GM18502 (cell line): ENCODE results near the gene STARD13.

Experiments
- ATAC-seq: cut with Tn5 transposase; IDR thresholded peaks from one replicate; pipeline ENCODE4 v1.9.1; 2021; ENCODE audit warnings: mild to moderate bottlenecking; ENCODE audit not compliant: unreplicated experiment, poor library complexity

The STARD13 gene

DNA sequence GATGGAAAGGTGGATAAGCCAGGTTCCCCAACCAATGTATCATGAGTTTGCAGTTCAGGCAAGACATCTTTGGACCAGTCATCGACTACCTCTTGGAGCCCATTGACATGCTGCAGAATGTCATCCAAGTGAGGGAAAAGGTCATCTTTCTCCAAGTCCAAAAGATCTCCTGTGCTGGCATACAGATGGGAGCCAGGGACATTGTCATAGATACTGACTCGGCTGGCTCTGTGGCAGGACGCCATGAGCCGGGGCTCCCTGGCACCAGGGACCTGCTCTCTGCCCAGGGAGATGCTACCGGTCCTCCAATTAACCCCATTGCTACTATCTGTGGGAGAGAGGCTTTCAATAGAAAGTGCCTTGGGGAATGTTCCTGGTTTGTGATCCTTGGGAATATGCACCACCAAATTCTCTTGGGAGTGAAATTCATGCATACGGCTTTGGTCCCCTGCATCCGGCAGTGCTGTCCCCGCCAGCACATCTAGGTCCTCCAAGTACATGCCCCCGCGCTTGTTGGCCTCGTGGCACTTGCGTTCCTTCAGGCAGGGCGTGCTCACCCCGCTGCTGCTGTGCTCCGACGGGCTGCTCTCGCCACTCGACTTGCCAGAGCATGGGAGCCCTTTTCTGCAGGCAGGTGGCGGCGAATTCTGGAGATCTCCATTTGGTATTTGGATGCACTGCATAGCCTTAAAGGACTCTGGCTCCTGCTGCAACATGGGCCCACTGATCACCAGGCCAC is 156.3 kb downstream of the STARD13 start:
- no peak for ATAC-seq

DNA sequence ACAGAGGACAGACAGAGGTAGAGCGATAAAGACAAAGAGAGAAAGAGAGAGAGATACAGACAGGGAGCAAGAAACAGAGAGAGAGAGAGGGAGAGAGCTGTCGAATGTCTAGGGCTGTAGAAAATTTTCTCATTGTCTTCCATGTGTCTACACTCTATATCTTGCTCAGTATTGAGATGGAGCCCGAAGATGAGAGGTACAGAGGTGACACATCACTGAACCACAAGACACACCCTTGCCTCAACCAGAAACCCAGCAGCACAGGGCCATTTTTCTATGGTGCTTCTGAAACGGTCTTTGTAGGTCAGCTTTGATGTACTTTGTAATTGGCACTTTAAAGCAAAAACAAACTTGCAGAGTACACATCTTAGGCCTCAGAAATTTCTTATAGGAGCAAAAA is 157.4 kb downstream of the STARD13 start:
- ATAC-seq = no peak

DNA sequence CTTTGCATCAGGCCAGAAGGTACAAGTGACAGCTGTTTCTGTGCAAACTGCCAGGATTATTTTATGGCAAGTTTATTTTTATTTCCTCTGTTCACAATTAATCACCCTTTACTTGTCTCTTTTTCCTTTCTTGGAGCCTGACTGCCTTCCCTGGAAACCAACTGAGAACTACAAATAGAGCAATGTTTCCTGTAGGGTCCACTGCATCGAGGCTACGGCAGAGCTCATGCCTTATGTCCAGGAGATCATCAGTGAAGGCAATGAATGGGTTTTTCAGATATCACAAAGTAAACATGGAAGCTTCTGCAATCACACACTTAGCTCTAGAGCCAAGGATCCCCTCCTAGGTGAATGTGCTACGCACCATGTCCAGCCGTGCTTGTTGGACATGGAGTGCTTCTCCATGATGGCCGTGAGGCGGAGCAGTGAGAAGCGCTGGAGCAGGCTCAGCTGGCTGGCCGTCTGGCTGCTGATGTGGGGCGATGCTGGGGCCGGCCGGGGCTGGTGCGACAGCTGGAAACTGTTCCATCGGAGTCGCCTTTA is 158.5 kb downstream of the STARD13 start:
- no peak for ATAC-seq

DNA sequence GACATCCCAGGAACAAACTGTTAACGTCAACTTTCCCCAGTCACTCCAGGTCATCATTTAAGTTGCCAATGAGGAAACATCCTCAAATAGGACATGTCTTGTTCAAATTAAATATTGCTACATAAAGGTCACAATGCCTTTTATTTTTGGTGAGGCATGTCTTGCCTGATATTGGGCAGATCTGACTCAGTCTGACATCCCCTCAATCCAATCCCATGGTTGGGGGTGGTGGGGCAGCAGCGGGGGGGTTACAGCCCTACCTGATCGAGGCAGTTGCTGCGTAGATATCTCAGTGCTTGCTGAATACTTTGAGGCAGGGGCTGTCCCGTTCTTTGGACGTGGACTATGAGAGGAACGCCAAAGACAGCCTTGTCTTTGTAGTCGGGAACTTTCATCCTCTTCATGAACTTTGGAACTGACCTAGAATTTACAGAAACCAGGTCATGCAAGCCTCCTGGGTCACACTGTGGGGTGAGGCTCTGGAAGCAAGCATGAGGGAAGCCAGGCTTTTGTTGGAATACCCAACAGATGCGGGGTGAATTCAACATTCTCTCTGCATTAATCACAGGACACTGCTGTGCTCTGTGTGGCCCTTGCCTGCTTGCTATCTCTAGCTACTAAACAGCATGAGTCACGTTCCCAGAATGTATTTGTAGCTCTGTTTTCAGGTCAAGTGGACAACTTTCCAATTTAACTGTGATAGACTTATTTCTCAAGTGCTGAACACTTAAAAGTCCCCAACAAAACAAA is 159.6 kb downstream of the STARD13 start:
- no peak for ATAC-seq

DNA sequence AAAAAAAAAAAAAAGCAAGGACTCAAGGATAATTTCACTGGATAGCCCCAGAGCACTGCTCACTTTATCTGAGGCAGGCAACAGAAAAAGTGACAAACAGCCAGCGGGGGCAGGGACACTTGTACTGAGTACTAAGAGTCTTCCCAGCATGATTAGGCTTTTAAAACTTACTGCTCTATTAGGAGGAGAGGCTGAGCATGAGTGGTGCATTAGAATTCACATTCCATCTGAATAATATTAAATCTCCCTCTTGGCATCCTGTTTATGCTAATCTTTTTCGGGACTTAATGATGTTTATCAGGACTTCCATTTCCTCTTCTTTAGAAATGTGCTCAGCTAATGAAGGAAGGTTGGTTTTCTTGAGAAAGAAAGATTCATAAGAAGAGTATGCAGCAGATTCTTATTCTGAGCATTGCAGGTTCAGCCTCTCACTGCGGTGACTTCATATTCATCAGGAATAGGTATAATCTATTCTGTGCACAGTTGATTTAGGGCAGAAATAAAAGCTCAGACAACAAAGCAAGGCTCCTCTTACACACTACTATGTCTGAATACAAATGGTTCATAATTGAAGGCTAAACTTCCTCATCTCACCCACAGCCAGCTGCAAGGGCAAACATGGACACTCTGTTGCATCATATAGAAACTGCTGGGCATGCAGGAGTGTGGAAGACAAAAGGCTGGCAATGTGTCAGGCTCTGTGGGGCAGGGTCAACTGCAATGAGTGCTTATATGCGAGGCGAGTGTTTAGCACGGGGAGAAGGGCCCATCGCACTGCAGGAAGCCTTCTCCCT is 162.3 kb downstream of the STARD13 start:
- no peak for ATAC-seq

DNA sequence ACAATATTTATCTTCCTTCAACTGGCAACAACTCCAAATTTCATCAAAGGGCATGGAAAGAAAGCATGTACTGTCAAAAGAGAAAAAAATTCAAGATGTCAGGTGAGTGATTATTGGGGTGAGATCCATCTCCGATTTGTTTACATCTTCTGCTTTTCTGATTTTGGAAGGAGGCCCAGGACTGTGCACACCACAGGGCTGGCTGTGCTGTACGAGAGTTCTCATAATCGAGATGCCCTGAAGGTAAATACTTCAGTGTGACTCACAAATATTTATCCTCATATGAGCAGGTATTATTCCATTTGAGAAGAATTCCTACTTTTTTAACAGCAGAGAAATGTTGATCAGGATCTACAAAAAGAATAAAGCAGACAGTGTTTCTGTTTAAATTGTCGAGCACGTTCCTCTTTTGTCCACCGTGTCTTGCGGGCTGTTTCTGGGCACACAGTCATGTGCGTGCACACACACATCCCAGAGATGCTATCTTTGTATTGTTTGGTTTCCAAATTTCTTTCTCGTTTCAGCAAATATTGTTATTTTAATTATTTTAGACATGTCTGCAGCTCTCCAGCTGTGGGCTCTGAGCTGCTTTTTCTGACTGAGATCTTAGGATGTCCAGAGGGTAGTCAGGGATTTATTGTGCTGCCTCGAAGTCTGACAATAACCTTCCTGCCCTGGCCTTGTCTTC is 165.6 kb downstream of the STARD13 start:
- ATAC-seq = no peak

DNA sequence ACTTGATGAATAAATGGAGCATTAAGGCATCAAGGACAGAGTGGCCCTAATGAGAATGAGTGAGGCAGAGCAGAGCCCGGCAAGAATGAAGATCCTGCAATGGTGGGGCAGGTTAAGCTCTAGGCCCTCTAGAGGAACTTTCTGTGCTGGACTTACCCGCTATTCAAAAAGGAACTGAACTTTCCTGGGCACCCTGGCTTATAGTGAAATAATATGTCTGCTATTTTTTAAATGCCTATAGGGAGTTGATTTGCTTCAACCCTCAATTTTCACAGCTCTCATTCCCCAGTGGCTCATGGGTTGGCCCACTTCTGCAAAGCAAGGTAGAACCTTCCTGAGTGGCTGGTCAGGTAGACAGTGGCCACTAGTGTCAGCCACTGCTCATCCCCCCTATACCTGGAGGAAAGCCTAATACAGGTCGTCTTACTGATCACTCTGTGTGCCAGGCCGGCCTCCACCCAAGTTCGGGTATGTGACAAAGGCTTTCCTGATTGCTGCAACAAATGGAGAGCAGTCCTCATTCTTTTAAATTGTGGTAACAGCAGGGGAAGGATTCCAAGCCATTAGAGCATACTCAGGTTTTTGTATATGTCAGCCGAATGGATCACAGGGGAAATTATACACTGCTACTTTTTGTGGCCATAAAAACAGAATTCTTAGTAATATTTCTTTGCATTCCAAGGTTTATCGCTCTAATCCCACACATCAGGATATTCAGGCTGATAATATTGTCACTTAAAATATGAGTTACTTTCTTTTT is 166.4 kb downstream of the STARD13 start:
- ATAC-seq = no peak

DNA sequence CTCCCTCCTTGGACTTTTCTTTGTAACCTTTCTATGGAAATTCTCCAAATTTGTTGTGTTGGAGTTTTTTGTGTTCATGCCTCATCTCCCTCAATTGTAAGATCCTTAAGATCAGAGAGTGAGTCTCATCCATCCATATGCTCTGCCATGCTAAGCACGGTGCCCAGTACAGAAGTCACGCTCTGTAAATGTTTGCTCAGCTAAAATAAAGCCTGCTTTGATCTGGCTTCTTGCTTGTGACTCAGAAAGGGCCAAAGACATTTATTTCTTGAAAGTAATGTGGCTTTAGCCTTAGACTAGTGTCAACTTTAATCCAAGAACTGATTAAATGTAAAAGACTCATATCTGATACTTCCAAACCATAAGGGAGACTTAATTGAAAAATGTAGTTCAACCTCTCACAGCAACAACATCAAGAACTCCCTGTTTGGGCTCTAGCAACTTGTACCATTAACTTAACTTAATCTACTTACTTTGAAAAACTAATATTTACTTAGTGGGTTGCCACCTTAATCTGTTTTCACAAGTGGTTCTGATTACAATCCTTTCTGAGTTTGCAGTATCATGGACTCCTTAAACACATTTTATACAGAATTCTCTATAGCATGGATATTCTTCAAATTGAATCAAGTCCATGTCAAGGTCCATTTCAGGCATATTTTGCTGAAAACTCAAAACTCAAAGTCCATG is 169.1 kb downstream of the STARD13 start:
- no peak for ATAC-seq

DNA sequence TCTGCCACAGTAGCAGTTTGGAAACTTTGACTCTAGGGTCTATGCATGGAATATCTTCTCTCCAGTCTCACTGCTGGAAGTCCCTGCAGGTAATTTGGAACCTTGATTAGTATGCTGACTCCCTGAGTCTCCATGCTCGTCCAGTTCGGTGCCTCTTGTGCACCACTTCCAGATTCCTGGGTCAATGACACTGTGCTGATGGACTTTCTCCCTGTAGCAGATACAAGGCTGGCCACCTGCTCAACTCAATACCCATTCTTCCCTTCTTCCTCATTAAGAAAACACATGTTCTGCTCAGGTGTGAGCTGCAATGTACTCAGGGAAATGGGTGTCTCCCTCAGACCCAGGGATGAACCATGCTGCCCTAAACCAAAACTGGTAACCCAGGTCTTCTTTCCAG is 170.3 kb downstream of the STARD13 start:
- ATAC-seq = no peak

DNA sequence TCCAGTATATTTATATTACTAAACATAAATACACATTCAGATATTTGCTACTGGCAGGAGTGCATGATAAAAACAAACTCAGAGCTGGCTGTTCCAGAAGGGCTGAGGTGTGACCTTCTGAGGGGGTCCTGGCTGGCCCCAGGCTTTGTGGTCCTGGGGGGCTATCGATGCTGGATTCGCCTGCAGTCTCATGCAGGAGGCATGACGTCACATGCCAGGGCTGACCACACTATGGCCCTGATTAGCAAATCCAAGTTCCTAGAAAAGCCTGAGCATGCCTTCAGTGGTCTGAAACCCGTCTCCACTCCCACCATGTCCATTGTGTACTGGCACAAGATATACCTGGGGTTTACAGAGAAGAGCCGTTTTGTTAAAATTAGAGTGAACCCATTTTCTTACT is 171.4 kb downstream of the STARD13 start:
- no peak for ATAC-seq

DNA sequence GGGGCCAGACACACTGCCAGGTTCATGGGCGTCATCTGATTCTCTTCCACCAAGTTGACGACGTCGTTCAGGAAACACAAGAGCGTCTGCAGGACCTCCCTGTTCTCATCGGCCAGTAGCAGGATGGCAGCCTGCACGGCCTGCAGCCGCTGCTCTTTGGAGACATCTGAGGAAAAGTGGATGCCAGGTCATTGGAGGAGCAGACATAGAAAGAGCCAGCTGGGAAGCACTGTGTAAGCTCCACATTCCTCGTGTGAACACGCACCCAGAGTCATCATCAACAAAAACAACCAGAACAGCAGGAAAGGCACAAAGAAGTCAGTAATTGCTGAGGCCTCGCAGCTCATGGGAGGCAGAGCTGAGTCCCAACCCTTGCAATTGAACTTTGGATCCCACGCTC is 172.8 kb downstream of the STARD13 start:
- no peak for ATAC-seq

DNA sequence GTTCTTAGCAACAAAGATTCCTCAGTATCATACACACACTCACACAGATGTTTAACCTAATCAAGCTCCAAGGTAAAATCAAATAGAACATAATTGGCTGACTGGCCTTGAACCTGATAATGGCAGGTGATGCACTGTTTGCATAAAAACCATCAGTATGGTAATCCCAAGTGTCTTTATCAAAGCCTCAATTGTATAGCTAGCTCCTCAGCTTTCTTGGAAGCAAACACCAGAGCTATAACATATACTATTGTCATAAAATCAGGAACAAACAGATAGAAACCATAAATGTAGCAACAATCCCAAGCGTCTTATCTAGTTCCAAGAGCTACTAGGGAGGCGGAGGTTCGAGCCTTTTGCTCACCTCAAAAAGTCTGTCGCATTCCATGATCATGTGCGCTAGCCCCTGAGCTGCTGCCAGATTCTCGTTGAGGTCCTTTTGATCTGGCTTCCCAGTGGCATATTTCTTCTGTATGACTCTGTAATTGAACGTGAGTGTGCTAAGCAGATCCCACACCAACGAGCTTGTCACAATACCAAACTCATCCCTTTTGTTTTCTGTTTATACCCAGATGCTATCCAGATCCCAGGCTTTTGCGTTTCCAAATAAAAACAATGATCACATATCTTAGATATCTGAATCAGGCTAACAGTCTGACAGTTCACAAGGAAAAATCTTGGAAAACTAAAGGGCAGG is 174.0 kb downstream of the STARD13 start:
- peak; percentile 12 for ATAC-seq

DNA sequence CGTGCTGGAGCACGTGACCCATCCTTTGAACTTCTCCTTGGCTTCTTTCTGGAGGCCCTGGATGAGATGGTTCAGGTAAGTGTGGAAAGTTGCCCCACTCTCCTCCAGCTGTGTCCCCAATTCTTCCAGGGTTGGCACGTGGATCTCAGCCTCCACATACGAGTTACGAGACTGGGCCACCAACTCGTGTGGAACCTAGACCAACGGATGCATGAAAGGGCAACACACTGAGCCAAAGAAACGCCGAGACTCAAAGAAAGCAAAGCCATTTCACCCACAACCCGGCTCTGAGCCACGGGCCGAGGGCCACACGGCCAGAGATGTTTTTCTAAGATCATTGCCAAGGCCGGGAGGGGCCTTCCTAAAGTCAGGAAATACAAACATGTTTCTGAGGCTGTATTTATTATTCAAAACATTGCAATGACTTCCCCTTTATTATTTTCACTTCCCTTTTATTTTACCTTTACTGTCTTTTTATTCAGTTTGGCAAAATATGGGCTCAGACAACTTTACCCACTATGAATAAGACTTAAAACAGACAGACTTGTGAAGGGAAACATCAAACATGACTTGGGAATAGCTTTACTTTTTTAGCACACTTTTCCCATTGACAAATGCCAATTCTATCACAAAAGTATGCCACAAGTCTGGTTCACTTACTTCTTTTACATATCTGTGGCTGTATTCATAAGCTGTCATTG is 174.7 kb downstream of the STARD13 start:
- peak; percentile 47 for ATAC-seq

DNA sequence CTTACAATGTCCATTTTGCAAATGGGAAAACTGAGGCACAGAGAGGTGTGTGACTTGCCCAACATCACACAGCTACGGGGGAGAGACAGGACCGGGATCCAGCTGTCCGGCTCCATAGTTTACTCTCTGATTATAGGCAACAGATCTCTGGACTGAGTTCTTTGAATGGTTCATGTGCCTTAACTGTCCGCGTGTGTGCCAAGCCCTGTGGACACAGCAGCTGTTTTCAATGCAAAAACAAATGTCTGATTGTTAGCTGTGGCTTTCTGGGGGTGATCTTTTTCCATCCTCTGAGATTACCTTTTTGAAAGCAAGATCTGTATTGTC is 175.2 kb downstream of the STARD13 start:
- ATAC-seq = no peak

DNA sequence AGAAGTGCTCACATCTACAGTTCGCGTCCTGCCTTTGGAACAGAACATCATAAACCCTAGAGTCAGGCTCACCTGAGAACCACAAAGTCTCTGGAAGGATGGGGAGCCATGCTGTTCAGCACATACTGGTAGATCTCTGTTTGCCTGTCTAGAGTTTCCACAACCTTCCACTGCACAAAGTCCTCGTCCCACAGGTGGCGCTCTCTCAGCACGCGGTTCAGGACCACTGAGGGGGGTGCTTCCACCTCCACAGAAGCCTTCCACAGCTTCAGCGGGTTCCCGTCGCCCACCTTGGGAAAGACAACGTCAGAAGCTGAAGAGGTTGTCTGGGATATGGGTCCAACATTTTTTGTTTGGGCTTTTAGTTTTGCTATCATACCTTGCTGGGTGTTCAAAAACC is 175.8 kb downstream of the STARD13 start:
- ATAC-seq = peak; percentile 29

DNA sequence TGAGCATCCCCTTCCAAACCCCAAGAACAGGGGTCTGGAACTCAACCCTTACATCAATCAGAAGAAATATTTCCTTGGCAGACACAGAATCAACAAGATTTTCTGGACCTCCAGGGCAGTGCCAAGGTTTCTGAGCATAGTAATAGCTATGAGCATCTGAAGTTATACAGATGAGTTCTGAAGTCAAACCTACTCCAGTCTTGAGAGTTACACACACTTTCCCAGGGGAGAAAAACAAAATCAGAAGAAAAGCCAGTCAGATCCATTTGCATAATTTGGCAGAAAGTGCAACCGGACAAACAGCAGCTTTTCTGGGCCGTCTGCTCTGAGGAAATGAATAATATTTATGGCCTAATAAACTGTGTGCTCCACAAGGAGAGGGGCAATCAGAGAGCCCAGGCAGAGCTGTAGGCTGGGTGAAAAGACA is 176.3 kb downstream of the STARD13 start:
- peak; percentile 32 for ATAC-seq

DNA sequence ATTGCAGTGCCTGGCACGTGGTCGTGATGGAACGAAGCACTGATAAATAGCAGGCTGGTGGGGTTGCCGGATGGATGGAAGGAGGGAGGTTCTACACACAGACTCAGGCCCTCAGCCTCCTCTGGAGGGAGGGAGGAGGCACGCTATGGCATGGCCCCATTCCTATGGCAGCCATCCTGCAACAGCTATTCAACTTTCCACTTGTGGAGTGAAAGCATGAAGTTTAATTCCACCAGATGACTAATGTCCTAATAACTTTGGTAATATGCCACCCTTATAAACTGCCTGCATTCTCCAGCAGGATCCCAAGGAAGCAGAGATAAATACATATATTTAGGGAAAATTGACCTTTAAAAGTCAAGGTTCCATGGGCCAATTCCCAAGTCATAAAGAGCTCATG is 176.9 kb downstream of the STARD13 start:
- no peak for ATAC-seq

DNA sequence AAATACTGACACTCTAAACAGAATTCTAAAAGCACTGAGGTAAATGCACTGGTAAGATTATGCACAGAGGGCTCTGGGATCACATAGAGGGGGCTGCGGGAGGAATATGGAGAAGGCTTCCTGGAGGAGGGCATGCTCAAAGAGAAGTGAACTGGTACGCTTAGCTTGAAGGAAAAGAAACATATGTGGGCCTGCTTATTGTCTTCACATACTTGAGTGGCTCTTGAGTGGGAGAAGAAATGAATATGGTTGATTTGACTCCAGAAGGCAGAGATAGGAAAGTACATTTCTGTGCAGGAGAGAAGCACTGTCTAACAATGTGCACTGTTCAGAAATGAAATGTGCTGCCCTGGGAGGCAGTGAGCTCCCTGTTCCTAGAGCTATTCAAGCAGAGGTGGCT is 178.2 kb downstream of the STARD13 start:
- ATAC-seq = no peak
